Measurements from ENCODE around the gene SMARCAL1.

Gene SMARCAL1

GRCh38 chr2:216473187-216473586, 60.9 kb downstream of the SMARCAL1 start:
- in situ Hi-C loops (cut with HindIII; ENCODE audit: low pct_ligation_motif_present, low sequenced_read_pairs), result no loop called here
- Histone ChIP-seq H3K27ac (no peak overlapping the region), H3K36me3 (replicated peaks) (peaks cover 4% of the 10 kb centered on the region), H3K4me3 (ENCODE audit: low read depth, low read length) (no peak overlapping the region), H3K27me3 (replicated peaks) (no peaks in the 10 kb centered on the region)
- no peak for DNase-seq
- no peak for TF ChIP-seq CTCF (IDR thresholded peaks at IDR 0.05; ENCODE audit: low read depth, low read length, missing control alignments)

GRCh38 chr2:216474925-216475670, 62.8 kb downstream of the SMARCAL1 start:
- in situ Hi-C loops (cut with HindIII; ENCODE audit: low pct_ligation_motif_present, low sequenced_read_pairs), result no loop called here
- H3K4me3 ChIP-seq (ENCODE audit: low read depth, low read length), result no peak overlapping the region
- DNase-seq, result no peak
- no peaks in the 10 kb centered on the region for H3K27me3 ChIP-seq (replicated peaks)
- TF ChIP-seq CTCF (IDR thresholded peaks at IDR 0.05; ENCODE audit: low read depth, low read length, missing control alignments), result no peak
- H3K27ac ChIP-seq, result no peak overlapping the region
- H3K36me3 ChIP-seq (replicated peaks), result no peaks in the 10 kb centered on the region

GRCh38 chr2:216475767-216476166, 63.5 kb downstream of the SMARCAL1 start:
- TF ChIP-seq CTCF (IDR thresholded peaks at IDR 0.05; ENCODE audit: low read depth, low read length, missing control alignments), result no peak
- Histone ChIP-seq H3K27ac (no peak overlapping the region), H3K36me3 (replicated peaks) (no peaks in the 10 kb centered on the region)

GRCh38 chr2:216477283-216478035, 65.2 kb downstream of the SMARCAL1 start:
- no peak overlapping the region for H3K4me3 ChIP-seq (ENCODE audit: low read depth, low read length)
- DNase-seq, result no peak
- H3K27me3 ChIP-seq (replicated peaks), result no peaks in the 10 kb centered on the region
- H3K36me3 ChIP-seq (replicated peaks), result no peaks in the 10 kb centered on the region
- no peak overlapping the region for H3K27ac ChIP-seq
- no peak for TF ChIP-seq CTCF (IDR thresholded peaks at IDR 0.05; ENCODE audit: low read depth, low read length, missing control alignments)
- in situ Hi-C loops (cut with HindIII; ENCODE audit: low pct_ligation_motif_present, low sequenced_read_pairs), result no loop called here

More at GRCh38 chr2:216475767-216476166, 63.5 kb downstream of the SMARCAL1 start:
- Histone ChIP-seq H3K4me3 (ENCODE audit: low read depth, low read length) (no peak overlapping the region), H3K27me3 (replicated peaks) (no peaks in the 10 kb centered on the region)
- no peak for DNase-seq
- in situ Hi-C loops (cut with HindIII; ENCODE audit: low pct_ligation_motif_present, low sequenced_read_pairs), result no loop called here

GRCh38 chr2:216478151-216478550, 65.9 kb downstream of the SMARCAL1 start:
- no peak overlapping the region for H3K27ac ChIP-seq
- no peak overlapping the region for H3K4me3 ChIP-seq (ENCODE audit: low read depth, low read length)
- H3K27me3 ChIP-seq (replicated peaks), result no peaks in the 10 kb centered on the region
- peak; percentile 75 for DNase-seq
- TF ChIP-seq CTCF (IDR thresholded peaks at IDR 0.05; ENCODE audit: low read depth, low read length, missing control alignments), result no peak
- H3K36me3 ChIP-seq (replicated peaks), result no peaks in the 10 kb centered on the region
- in situ Hi-C loops (cut with HindIII; ENCODE audit: low pct_ligation_motif_present, low sequenced_read_pairs), result no loop called here

Measured in brain microvascular endothelial cell (primary cell).